Measurements from ENCODE around the gene UBE2QL1. TPM values are rescaled to one million over a fixed set of nuclear protein-coding genes. Genes with fewer than 3 reads are reported as not detected.

UBE2QL1 gene
- total RNA-seq, 4 donors from 2014 or later: 0.22 to 1.0 (median 0.50) TPM

DNA sequence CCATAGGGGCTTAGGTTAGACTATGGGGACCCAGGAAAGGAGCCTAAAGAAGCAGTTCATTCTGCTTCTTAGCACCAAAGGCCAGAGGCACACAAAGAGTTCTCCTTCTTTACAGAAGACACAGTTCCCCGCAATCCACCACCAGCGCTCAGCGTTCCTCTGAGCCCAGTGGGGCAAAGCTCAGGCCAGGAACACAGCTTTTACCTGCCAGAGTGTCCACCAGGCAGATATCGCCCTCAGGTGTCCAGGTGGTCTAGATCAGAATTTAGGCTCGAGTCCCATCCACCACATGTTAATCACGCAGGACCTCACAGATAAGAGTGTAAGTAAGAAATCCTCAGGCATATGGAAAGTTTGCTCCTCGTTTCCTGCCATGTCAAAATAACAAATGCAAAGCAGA, 53.0 kb downstream of the UBE2QL1 start:
- Histone ChIP-seq H3K9me3 (peaks cover 0 to 8% (median 0%) of the 10 kb centered on the region in 4 donors), H3K36me3 (no peaks in the 10 kb centered on the region), H3K27ac (no peak overlapping the region), H3K4me1 (no peaks in the 10 kb centered on the region), H3K27me3 (no peaks in the 10 kb centered on the region), H3K4me3 (no peak overlapping the region)
- no peak for DNase-seq (ENCODE audit: low spot score in 2 of 2)
- TF ChIP-seq, protein P1, sequence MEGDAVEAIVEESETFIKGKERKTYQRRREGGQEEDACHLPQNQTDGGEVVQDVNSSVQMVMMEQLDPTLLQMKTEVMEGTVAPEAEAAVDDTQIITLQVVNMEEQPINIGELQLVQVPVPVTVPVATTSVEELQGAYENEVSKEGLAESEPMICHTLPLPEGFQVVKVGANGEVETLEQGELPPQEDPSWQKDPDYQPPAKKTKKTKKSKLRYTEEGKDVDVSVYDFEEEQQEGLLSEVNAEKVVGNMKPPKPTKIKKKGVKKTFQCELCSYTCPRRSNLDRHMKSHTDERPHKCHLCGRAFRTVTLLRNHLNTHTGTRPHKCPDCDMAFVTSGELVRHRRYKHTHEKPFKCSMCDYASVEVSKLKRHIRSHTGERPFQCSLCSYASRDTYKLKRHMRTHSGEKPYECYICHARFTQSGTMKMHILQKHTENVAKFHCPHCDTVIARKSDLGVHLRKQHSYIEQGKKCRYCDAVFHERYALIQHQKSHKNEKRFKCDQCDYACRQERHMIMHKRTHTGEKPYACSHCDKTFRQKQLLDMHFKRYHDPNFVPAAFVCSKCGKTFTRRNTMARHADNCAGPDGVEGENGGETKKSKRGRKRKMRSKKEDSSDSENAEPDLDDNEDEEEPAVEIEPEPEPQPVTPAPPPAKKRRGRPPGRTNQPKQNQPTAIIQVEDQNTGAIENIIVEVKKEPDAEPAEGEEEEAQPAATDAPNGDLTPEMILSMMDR (IDR thresholded peaks at IDR 0.05): no peak
- TF ChIP-seq POLR2A (IDR thresholded peaks at IDR 0.05) (no peak), EP300 (IDR thresholded peaks at IDR 0.05) (no peak)
- 73 to 80% methylated on average over 7 of the region's 7 CpGs for WGBS, 2 donors

DNA sequence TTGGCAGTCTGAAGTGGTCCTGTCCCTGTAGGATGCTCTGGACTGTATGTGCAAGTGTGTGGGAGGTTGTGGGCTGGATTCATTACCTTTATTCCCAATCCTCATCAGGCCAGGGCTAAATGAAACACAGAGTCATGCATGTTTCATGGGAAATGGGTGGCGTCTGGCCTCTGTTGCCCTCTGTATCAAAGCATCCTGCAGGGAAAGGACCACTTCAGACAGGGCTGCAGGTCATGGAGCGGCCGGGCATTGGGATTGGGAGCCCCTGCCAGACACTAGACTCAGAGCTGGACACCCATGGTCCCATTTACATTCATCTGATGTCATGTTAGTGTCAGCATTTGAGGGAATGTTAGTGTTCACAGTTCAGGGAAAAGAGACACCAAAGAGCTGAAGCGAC, 53.8 kb downstream of the UBE2QL1 start:
- WGBS, 2 donors: 74 to 87% methylated on average over 4 of the region's 4 CpGs
- Histone ChIP-seq H3K4me3 (no peak overlapping the region), H3K9me3 (peaks cover 0 to 8% (median 0%) of the 10 kb centered on the region in 4 donors), H3K27me3 (no peaks in the 10 kb centered on the region), H3K4me1 (no peaks in the 10 kb centered on the region), H3K27ac (no peak overlapping the region), H3K36me3 (no peaks in the 10 kb centered on the region)
- DNase-seq (ENCODE audit: low spot score in 2 of 2): no peak
- TF ChIP-seq, protein P1 (IDR thresholded peaks at IDR 0.05): no peak
- TF ChIP-seq EP300 (IDR thresholded peaks at IDR 0.05) (no peak), POLR2A (IDR thresholded peaks at IDR 0.05) (no peak)

DNA sequence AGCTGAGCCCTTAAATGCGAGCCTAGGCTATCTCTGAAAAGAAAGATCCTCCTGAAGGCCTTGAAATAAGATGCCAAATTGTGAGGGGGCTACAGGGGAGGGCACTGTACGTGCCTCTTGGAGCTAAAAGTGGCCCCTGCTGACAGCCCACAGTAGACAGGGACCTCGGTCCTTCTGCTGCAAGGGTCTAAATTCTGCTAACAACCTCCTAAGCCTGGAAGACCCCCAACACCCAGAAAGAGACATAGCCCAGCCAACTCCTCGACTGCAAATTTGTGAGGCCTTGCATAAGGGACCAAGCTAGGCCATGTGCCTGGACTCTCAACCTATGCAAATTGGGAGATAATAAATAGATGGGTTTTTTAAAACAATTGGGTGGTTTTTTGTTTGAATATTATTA, 54.7 kb downstream of the UBE2QL1 start:
- H3K27me3 ChIP-seq: no peaks in the 10 kb centered on the region
- no peak overlapping the region for H3K27ac ChIP-seq
- no peak overlapping the region for H3K4me3 ChIP-seq
- WGBS, 2 donors: 86 to 88% methylated on average over 4 of the region's 4 CpGs
- H3K9me3 ChIP-seq: peaks cover 0 to 8% (median 0%) of the 10 kb centered on the region in 4 donors
- DNase-seq (ENCODE audit: low spot score in 2 of 2): no peak
- H3K36me3 ChIP-seq: no peaks in the 10 kb centered on the region
- H3K4me1 ChIP-seq: no peaks in the 10 kb centered on the region
- TF ChIP-seq EP300 (IDR thresholded peaks at IDR 0.05): no peak
- TF ChIP-seq, protein P1 (IDR thresholded peaks at IDR 0.05): no peak

DNA sequence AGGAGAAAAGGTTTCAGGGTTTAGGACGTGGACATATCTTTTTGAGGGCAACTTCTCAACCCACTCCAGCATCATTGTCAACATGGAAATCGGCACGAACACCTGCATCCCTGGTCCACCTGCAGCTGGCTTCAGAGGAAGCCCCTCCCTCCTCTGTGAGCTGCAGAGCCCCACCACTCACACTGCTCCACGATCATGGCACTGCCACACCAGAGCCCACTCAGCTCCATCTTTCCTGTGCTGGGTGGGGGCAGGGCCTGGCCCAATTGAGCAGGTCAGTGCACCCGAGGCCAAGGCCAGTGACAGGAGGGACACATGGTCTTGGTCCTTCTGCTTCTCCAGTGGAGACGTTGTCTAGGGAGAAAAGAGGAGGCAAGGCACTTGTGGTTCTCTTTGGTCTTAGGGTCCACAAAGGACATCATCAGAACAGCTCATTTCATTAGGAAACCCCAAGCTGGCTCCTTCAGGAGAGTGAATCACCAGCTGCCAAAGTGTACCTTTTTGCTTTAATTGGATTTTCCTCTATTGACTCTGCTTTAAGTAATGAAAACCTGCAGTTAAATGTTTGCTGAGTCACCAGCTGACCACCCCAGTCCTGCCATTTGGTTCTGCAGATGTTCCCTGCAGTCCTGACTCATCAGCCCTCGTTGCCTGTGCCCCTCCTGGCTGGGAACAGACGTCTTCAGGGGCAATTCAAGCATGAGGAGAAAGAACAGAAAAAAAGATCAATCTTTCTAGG, 56.2 kb downstream of the UBE2QL1 start:
- Histone ChIP-seq H3K9me3 (peaks cover 0 to 8% (median 0%) of the 10 kb centered on the region in 4 donors), H3K4me3 (no peak overlapping the region), H3K36me3 (no peaks in the 10 kb centered on the region), H3K27me3 (no peaks in the 10 kb centered on the region), H3K27ac (no peak overlapping the region), H3K4me1 (no peaks in the 10 kb centered on the region)
- TF ChIP-seq EP300 (IDR thresholded peaks at IDR 0.05) (no peak), POLR2A (IDR thresholded peaks at IDR 0.05) (no peak)
- TF ChIP-seq, protein P1 (IDR thresholded peaks at IDR 0.05): no peak
- DNase-seq (ENCODE audit: low spot score in 2 of 2): no peak
- WGBS, 2 donors: 80% methylated on average over 6 to 8 of the region's 8 CpGs

DNA sequence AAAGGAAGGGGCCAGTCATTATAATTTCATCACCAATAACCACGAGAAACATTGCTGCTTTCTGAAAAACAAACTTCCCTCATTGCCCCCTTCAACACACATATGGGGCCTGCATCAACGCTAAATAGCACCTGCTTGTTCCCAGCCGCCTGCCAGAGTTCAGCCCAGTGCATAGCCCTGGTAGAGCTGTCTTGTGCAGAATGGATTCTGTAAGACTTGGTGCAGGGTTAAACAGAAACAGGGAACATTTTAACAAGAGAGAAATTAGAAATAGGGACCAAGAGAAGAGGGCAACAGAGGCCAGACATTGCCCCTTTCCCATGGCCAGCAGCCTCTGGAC, 56.7 kb downstream of the UBE2QL1 start:
- Histone ChIP-seq H3K36me3 (no peaks in the 10 kb centered on the region), H3K9me3 (peaks cover 0 to 8% (median 0%) of the 10 kb centered on the region in 4 donors), H3K27ac (no peak overlapping the region), H3K4me1 (no peaks in the 10 kb centered on the region), H3K4me3 (no peak overlapping the region), H3K27me3 (no peaks in the 10 kb centered on the region)
- no peak for DNase-seq (ENCODE audit: low spot score in 2 of 2)
- 48 to 53% methylated on average over 3 of the region's 3 CpGs for WGBS, 2 donors
- TF ChIP-seq EP300 (IDR thresholded peaks at IDR 0.05): no peak
- TF ChIP-seq POLR2A (IDR thresholded peaks at IDR 0.05): no peak
- TF ChIP-seq, protein P1 (IDR thresholded peaks at IDR 0.05): no peak

All from tibial nerve (tissue), 4 donors.